Measurements from ENCODE around the gene TBC1D7. TPM values are rescaled to one million over a fixed set of nuclear protein-coding genes. Genes with fewer than 3 reads are reported as not detected.

TBC1D7 gene
- total RNA-seq, 1 experiment from 2014 or later = 13.7 TPM

- no TSS peak for BruUV-seq (replicated peaks)
- intact Hi-C loops (cut with micrococcal nuclease) = no loop called here
- H3K4me3 ChIP-seq (replicated peaks in 1 of 2; ENCODE audit: low read depth in 1 of 2, low read length in 2 of 2) = no peak overlapping the region
Observed at GRCh38 chr6:13362412-13362811, 34.1 kb upstream of the TBC1D7 start.

More at GRCh38 chr6:13362412-13362811, 34.1 kb upstream of the TBC1D7 start:
- H3K79me2 ChIP-seq (ENCODE audit: insufficient read depth, low read length) = no peaks in the 10 kb centered on the region
- RAD21 ChIA-PET (ENCODE audit: low non-redundant PET in 1 of 2, low total read pairs in 2 of 2, uncharacterized antibody in 2 of 2, unreplicated experiment in 2 of 2) = no interaction called here
- no peak overlapping the region for H3K27ac ChIP-seq (ENCODE audit: low read depth, low read length)
- ATAC-seq (no peak), DNase-seq (ENCODE audit: low read depth, low spot score) (no peak)
- H3K9ac ChIP-seq (ENCODE audit: low read length) = no peak overlapping the region
- POLR2A ChIA-PET = no interaction called here
- no peaks in the 10 kb centered on the region for H3K36me3 ChIP-seq (ENCODE audit: control insufficient read depth in 1 of 2, insufficient read depth in 2 of 2, low read length in 2 of 2)
- no peak for TF ChIP-seq FOSL1 (IDR thresholded peaks at IDR 0.05; ENCODE audit: low read depth)
- TF ChIP-seq ELF1 (IDR thresholded peaks at IDR 0.05; ENCODE audit: borderline replicate concordance, low read depth) = no peak
- TF ChIP-seq ATF3 (IDR thresholded peaks at IDR 0.05) = no peak
- TF ChIP-seq ZFX (IDR thresholded peaks at IDR 0.05) = no peak
- no peak for TF ChIP-seq TCF7L2 (IDR thresholded peaks at IDR 0.05; ENCODE audit: borderline replicate concordance, extremely low read depth, insufficient read depth, insufficient read length)
- no peak for TF ChIP-seq CTCF (IDR thresholded peaks at IDR 0.05 in 2 of 3, conservative IDR thresholded peaks at IDR 0.05 in 1 of 3; ENCODE audit: borderline replicate concordance in 1 of 3, insufficient read depth in 1 of 3, low read depth in 2 of 3, low read length in 2 of 3)
- TF ChIP-seq MAX (IDR thresholded peaks at IDR 0.05) = no peak
- TF ChIP-seq SIN3A (IDR thresholded peaks at IDR 0.05; ENCODE audit: low read depth) = no peak
- no peak for TF ChIP-seq EGR1 (IDR thresholded peaks at IDR 0.05; ENCODE audit: low read depth)
- CTCF ChIA-PET = no interaction called here
- H3K27me3 ChIP-seq (ENCODE audit: insufficient read depth, low read length) = no peaks in the 10 kb centered on the region
- no peaks in the 10 kb centered on the region for H3K9me3 ChIP-seq (ENCODE audit: control insufficient read depth in 1 of 2, insufficient read depth in 1 of 2, low read depth in 1 of 2, low read length in 2 of 2)
- H3K9me2 ChIP-seq (ENCODE audit: insufficient read depth) = no peaks in the 10 kb centered on the region
- no peak overlapping the region for H3K4me2 ChIP-seq (ENCODE audit: low read length)
- H4K20me1 ChIP-seq (ENCODE audit: insufficient read depth) = no peaks in the 10 kb centered on the region
- peaks cover 0 to 2% of the 10 kb centered on the region in 2 experiments; a peak in 1 of 4 replicates for H3K4me1 ChIP-seq (ENCODE audit: control insufficient read depth in 1 of 2, insufficient read depth in 2 of 2, low read length in 2 of 2)
- H2AFZ ChIP-seq (ENCODE audit: low read depth, low read length, poor library complexity, severe bottlenecking) = no peak overlapping the region

Data from HCT116 (cell line).